Nephron (organoid): Measurements from ENCODE around the gene DAPP1.

Experiments used
- H3K27ac Mint-ChIP-seq, 3 experiments: 2 replicates each; pipeline ENCODE4 v1.8.0; 2020; ENCODE audit warnings: mixed read lengths in 3 of 3, mild to moderate bottlenecking in 2 of 3, moderate library complexity in 1 of 3
- H3K27me3 Mint-ChIP-seq: 2 replicates; pipeline ENCODE4 v1.8.0; 2021; ENCODE audit warnings: low read depth, mild to moderate bottlenecking, moderate library complexity, mixed read lengths
- H3K36me3 Mint-ChIP-seq: 2 replicates; pipeline ENCODE4 v1.8.0; 2020; ENCODE audit warnings: low read depth, mixed read lengths
- H3K4me1 Mint-ChIP-seq: 2 replicates; pipeline ENCODE4 v1.8.0; 2020; ENCODE audit warnings: mixed read lengths
- H3K4me3 Mint-ChIP-seq, 3 experiments: 2 replicates each; pipeline ENCODE4 v1.8.0; 2020; ENCODE audit warnings: mild to moderate bottlenecking in 3 of 3, mixed read lengths in 3 of 3, moderate library complexity in 2 of 3
- H3K9me3 Mint-ChIP-seq: 2 replicates; pipeline ENCODE4 v1.8.0; 2020; ENCODE audit warnings: mixed read lengths
- TF ChIP-seq, protein P1 (sequence below), 3 experiments: fragments of 200-600 bp; sonication (generic); IDR thresholded peaks; one replicate each; pipeline ENCODE4 v1.5.0; 2021; ENCODE audit warnings: antibody characterized with exemption in 3 of 3; ENCODE audit not compliant: unreplicated experiment in 3 of 3

Gene DAPP1

DNA sequence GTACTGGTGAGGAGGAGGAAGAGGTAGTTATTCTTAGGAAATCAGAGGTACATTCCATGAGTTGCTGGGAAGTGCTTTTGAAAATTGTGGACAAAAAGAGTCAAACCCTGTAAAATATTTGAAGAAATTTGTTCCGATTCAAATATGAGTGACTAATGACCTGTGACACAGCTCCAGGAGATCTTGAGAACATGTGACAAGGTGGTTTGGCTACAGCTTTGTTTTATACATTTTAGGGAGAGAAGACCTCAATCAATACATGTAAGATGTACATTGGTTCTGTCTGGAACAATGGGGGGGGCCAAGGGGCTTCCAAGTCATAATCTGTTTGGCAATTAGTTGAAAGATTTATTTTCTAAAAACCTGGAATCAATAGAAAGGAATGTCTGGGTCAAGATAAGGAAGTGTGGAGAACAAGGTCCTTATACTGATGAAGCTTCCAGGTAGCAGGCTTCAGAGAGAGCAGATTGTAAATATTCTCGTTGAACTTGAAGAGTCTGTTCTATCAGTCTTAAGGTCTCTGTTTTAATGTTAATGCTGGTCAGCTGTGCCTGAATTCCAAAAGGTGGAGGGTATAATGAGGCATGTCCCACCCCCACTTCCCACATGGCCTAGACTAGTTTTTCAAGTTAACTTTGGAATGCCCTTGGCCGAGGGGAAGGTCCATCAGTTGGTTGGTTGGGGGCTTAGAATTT is 15.5 kb upstream of the DAPP1 start:
- H3K36me3 Mint-ChIP-seq = no peaks in the 10 kb centered on the region
- H3K27me3 Mint-ChIP-seq = no peaks in the 10 kb centered on the region
- peaks cover 8% of the 10 kb centered on the region for H3K9me3 Mint-ChIP-seq
- no peak overlapping the region for H3K4me3 Mint-ChIP-seq
- H3K27ac Mint-ChIP-seq = no peak overlapping the region
- peaks cover 36% of the 10 kb centered on the region for H3K4me1 Mint-ChIP-seq
- TF ChIP-seq, protein P1, sequence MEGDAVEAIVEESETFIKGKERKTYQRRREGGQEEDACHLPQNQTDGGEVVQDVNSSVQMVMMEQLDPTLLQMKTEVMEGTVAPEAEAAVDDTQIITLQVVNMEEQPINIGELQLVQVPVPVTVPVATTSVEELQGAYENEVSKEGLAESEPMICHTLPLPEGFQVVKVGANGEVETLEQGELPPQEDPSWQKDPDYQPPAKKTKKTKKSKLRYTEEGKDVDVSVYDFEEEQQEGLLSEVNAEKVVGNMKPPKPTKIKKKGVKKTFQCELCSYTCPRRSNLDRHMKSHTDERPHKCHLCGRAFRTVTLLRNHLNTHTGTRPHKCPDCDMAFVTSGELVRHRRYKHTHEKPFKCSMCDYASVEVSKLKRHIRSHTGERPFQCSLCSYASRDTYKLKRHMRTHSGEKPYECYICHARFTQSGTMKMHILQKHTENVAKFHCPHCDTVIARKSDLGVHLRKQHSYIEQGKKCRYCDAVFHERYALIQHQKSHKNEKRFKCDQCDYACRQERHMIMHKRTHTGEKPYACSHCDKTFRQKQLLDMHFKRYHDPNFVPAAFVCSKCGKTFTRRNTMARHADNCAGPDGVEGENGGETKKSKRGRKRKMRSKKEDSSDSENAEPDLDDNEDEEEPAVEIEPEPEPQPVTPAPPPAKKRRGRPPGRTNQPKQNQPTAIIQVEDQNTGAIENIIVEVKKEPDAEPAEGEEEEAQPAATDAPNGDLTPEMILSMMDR (IDR thresholded peaks at IDR 0.05; ENCODE audit: unreplicated experiment in 3 of 3) = no peak

DNA sequence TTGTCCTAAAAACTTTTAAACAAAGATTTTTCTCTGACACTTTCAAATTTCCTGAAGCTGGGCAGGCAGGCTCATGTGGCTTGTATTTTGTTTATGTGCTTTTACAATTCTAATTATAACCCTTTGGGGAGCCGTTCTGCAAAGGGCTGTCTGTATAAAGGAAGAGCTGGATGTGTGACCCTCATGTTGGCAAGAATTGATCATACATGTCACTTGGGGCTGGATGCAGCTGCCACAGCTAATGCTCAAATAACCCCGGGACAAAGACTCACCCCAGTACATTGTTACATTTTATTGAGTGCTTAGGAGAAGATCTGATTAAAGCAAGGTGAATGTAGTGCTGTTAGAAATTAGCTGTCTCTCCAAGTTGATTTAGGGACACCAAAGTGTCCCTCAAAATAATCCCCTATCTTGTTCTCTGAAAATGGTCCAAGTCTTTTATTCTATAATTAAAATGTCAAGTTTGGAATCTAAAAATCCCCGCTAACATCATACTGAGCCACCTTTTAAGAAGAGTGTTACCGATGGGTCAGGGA is 13.0 kb upstream of the DAPP1 start:
- Mint-ChIP-seq H3K9me3 (peaks cover under 1% of the 10 kb centered on the region), H3K27ac (no peak overlapping the region), H3K36me3 (no peaks in the 10 kb centered on the region), H3K4me1 (peaks cover 42% of the 10 kb centered on the region), H3K27me3 (peaks cover 4% of the 10 kb centered on the region), H3K4me3 (no peak overlapping the region)
- TF ChIP-seq, protein P1 (IDR thresholded peaks at IDR 0.05; ENCODE audit: unreplicated experiment in 3 of 3) = no peak

DNA sequence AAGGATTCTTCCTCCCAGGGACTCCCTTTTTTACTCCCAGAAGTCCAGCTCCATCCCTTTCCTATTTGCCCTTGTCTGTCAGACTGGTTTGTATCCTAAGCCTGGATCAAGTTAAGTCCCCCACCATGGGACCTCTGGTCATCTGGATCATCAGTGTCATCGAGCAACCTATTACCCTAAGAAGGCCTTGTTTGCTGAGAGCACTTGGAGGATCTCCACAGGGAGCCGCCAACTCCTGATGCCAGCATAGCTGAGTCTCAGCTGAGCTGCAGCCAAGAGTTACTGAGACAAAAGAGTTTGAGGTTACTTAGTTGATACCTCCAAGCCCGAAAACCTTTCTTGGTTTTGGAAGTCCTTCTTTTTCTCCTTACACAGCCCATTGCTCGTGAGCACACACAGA is 10.1 kb upstream of the DAPP1 start:
- no peaks in the 10 kb centered on the region for H3K36me3 Mint-ChIP-seq
- H3K9me3 Mint-ChIP-seq = no peaks in the 10 kb centered on the region
- H3K4me1 Mint-ChIP-seq = peaks cover 38% of the 10 kb centered on the region
- H3K27ac Mint-ChIP-seq = no peak overlapping the region
- TF ChIP-seq, protein P1 (IDR thresholded peaks at IDR 0.05; ENCODE audit: unreplicated experiment in 3 of 3) = no peak
- H3K27me3 Mint-ChIP-seq = peaks cover 7% of the 10 kb centered on the region
- no peak overlapping the region for H3K4me3 Mint-ChIP-seq

DNA sequence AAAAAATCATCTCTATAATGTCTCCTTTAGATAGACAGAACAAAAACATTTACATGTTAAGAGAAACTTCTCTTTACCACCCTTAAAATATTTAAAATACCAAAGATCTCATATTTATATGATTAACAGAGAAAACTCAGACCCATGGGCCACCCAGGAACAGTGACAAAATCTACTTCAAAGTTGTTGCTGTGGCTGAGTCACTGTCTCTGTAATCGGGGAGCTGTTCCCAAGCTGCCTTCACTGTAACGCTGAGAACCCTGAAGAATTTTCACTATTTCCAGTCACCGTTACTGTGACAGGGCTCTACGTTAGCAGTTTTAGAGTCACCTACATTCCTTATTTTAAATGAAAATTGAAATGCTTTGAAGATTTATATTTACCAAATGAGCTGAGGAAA is 9.0 kb upstream of the DAPP1 start:
- Mint-ChIP-seq H3K4me3 (no peak overlapping the region), H3K9me3 (no peaks in the 10 kb centered on the region), H3K36me3 (no peaks in the 10 kb centered on the region), H3K4me1 (peaks cover 31% of the 10 kb centered on the region), H3K27me3 (peaks cover 7% of the 10 kb centered on the region), H3K27ac (no peak overlapping the region)
- TF ChIP-seq, protein P1 (IDR thresholded peaks at IDR 0.05; ENCODE audit: unreplicated experiment in 3 of 3) = no peak

DNA sequence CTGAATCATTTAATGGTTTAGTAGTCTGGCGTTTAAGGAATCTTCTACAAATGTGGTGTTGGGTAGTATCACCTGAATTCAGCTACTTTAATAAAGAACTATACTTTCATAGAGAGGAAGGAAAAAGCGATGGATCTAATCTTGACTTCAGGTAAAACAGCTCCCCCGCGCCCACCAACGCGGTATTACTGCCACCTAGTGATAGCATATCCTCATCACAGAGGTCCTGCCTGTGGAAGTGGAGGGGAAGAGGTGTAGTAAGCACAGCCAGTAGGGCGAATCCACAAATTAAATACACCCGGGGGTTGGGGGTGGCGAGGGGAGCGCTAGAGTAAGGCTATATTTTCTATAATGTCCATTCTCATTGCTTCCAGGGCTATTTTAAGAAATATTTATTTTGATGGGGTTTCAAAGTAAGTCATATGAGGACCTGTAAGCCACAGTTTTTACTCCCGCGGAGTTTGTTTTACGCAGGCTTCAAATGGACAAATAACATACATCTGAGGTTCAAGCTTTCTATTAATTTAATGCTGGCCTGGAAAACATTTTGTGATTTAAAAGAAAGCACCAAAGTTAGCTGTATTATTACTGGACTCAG is 8.3 kb upstream of the DAPP1 start:
- TF ChIP-seq, protein P1 (IDR thresholded peaks at IDR 0.05; ENCODE audit: unreplicated experiment in 3 of 3) = peak; percentile 53 to 71 (median 57)
- Mint-ChIP-seq H3K27me3 (peaks cover 7% of the 10 kb centered on the region), H3K4me1 (peaks cover 24% of the 10 kb centered on the region), H3K4me3 (no peak overlapping the region), H3K9me3 (no peaks in the 10 kb centered on the region), H3K27ac (no peak overlapping the region), H3K36me3 (no peaks in the 10 kb centered on the region)
